ENCODE results near the gene ABI3BP. TPM values are rescaled to one million over a fixed set of nuclear protein-coding genes. Genes with fewer than 3 reads are reported as not detected.

ABI3BP gene
- total RNA-seq, 1 experiment from 2014 or later, result 5.2 TPM

DNA sequence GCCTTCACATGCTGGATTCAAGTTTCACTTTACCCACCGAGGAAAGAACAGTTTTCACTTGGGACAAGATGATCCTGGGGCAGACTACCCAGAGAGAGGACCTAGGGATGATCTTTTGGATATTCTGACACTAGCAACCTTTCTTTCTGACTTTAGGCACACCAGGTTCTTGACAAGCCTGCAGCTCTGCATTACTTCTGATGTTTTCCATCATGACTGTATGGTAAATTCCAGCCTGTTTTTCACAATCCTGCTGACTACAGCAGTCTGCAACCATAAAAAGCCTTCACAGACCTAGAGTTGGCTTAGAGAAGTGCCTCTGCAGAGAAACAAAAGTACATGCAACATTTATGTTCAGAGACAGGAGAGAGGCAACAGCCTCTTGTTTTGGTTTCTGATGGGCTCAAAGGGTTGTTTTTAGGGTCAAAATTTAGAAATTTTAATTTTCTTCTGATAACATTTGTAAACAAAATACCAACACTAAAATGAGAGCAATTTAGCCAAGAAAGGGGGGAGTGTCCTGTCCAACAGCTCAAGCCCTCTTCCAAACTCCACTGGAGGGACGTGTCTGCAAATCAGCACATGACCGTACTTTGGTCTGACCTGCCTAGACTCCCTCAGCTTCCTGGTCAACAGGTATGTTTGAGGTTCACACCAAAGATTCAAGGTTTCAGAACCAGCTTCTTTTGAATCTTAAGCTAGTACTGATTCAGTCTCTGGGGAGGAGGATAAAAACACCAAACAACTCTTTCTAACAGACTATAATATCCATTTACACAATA, 799 bp downstream of the ABI3BP start:
- Mint-ChIP-seq H3K4me1 (ENCODE audit: low read depth, unreplicated experiment) (peaks cover 9% of the 10 kb centered on the region), H3K36me3 (ENCODE audit: insufficient read depth, unreplicated experiment) (no peaks in the 10 kb centered on the region), H3K9me3 (ENCODE audit: low read depth, unreplicated experiment) (no peaks in the 10 kb centered on the region), H3K4me3 (ENCODE audit: low read depth, unreplicated experiment) (peak overlapping the region; percentile 56), H3K27ac (ENCODE audit: unreplicated experiment) (peak overlapping the region; percentile 27), H3K27me3 (ENCODE audit: unreplicated experiment) (no peaks in the 10 kb centered on the region)
- CTCF ChIA-PET, result interaction anchor here (0.6 to 2.5 kb wide), 5 partner anchors 42 to 204 kb away, joined by 3 to 9 read pairs (median 3); no protein-coding TSS in a partner anchor
- TF ChIP-seq, protein P1, sequence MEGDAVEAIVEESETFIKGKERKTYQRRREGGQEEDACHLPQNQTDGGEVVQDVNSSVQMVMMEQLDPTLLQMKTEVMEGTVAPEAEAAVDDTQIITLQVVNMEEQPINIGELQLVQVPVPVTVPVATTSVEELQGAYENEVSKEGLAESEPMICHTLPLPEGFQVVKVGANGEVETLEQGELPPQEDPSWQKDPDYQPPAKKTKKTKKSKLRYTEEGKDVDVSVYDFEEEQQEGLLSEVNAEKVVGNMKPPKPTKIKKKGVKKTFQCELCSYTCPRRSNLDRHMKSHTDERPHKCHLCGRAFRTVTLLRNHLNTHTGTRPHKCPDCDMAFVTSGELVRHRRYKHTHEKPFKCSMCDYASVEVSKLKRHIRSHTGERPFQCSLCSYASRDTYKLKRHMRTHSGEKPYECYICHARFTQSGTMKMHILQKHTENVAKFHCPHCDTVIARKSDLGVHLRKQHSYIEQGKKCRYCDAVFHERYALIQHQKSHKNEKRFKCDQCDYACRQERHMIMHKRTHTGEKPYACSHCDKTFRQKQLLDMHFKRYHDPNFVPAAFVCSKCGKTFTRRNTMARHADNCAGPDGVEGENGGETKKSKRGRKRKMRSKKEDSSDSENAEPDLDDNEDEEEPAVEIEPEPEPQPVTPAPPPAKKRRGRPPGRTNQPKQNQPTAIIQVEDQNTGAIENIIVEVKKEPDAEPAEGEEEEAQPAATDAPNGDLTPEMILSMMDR (IDR thresholded peaks at IDR 0.05; ENCODE audit: unreplicated experiment), result no peak
- BruUV-seq (replicated peaks), result TSS peak; percentile 69
- DNase-seq, result peak; percentile 28
- intact Hi-C loops (cut with micrococcal nuclease; ENCODE audit: unreplicated experiment), result loop anchor here (5.0 kb wide), 1 partner anchor 80 kb away; no protein-coding TSS in a partner anchor

DNA sequence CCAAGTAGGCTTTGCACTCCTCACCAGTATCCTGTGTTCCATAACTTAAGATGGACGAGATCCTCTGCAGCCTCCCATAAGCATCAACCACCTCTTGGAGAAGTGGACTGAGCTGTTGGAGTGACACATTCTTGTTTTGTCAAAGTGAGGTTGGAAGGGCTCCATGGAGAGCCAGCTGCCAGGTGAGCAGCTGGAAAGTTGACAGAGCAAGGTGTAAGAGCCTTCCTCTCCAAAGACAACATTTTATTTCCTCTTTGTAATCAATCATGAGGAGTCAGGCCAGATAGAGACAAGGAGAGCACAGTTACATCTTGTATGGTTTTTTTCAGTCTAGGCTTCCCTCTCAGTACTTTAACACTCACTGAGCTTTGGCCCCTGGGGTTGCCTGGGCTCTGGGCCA, 5.1 kb downstream of the ABI3BP start:
- TF ChIP-seq, protein P1 (IDR thresholded peaks at IDR 0.05; ENCODE audit: unreplicated experiment), result no peak
- peaks cover 9% of the 10 kb centered on the region for H3K4me1 Mint-ChIP-seq (ENCODE audit: low read depth, unreplicated experiment)
- intact Hi-C loops (cut with micrococcal nuclease; ENCODE audit: unreplicated experiment), result no loop called here
- H3K4me3 Mint-ChIP-seq (ENCODE audit: low read depth, unreplicated experiment), result no peak overlapping the region
- no peaks in the 10 kb centered on the region for H3K36me3 Mint-ChIP-seq (ENCODE audit: insufficient read depth, unreplicated experiment)
- H3K9me3 Mint-ChIP-seq (ENCODE audit: low read depth, unreplicated experiment), result no peaks in the 10 kb centered on the region
- CTCF ChIA-PET, result no interaction called here
- no TSS peak for BruUV-seq (replicated peaks)
- H3K27ac Mint-ChIP-seq (ENCODE audit: unreplicated experiment), result no peak overlapping the region
- no peak for DNase-seq
- no peaks in the 10 kb centered on the region for H3K27me3 Mint-ChIP-seq (ENCODE audit: unreplicated experiment)

GRCh38 chr3:100984308-100984707, 8.9 kb downstream of the ABI3BP start:
- Mint-ChIP-seq H3K36me3 (ENCODE audit: insufficient read depth, unreplicated experiment) (no peaks in the 10 kb centered on the region), H3K9me3 (ENCODE audit: low read depth, unreplicated experiment) (no peaks in the 10 kb centered on the region), H3K4me1 (ENCODE audit: low read depth, unreplicated experiment) (peaks cover 9% of the 10 kb centered on the region), H3K4me3 (ENCODE audit: low read depth, unreplicated experiment) (no peak overlapping the region), H3K27me3 (ENCODE audit: unreplicated experiment) (no peaks in the 10 kb centered on the region), H3K27ac (ENCODE audit: unreplicated experiment) (no peak overlapping the region)
- CTCF ChIA-PET, result no interaction called here
- intact Hi-C loops (cut with micrococcal nuclease; ENCODE audit: unreplicated experiment), result no loop called here
- TF ChIP-seq, protein P1 (IDR thresholded peaks at IDR 0.05; ENCODE audit: unreplicated experiment), result no peak
- BruUV-seq (replicated peaks), result no TSS peak
- no peak for DNase-seq

GRCh38 chr3:100982710-100983109, 10.5 kb downstream of the ABI3BP start:
- CTCF ChIA-PET, result no interaction called here
- H3K27me3 Mint-ChIP-seq (ENCODE audit: unreplicated experiment), result no peaks in the 10 kb centered on the region
- H3K4me1 Mint-ChIP-seq (ENCODE audit: low read depth, unreplicated experiment), result no peaks in the 10 kb centered on the region
- DNase-seq, result no peak
- TF ChIP-seq, protein P1 (IDR thresholded peaks at IDR 0.05; ENCODE audit: unreplicated experiment), result no peak
- no peak overlapping the region for H3K27ac Mint-ChIP-seq (ENCODE audit: unreplicated experiment)
- intact Hi-C loops (cut with micrococcal nuclease; ENCODE audit: unreplicated experiment), result no loop called here
- H3K4me3 Mint-ChIP-seq (ENCODE audit: low read depth, unreplicated experiment), result no peak overlapping the region
- no peaks in the 10 kb centered on the region for H3K9me3 Mint-ChIP-seq (ENCODE audit: low read depth, unreplicated experiment)
- no peaks in the 10 kb centered on the region for H3K36me3 Mint-ChIP-seq (ENCODE audit: insufficient read depth, unreplicated experiment)
- BruUV-seq (replicated peaks), result no TSS peak

Measured in Calu3 (cell line).